Pancreas (tissue), 10 donors: Measurements from ENCODE around the gene FAM193A. TPM values are rescaled to one million over a fixed set of nuclear protein-coding genes. Genes with fewer than 3 reads are reported as not detected.
"Not testable (repeated sequence)": the region's sequence is repeated elsewhere in the genome, so short reads cannot be mapped to it uniquely, and the experiment has no call there.

Source experiments
- ATAC-seq, 4 donors: fragments of 200-7000 bp; cut with Tn5 transposase; one replicate each; pipeline versions ENCODE4 v1.8.0 to v1.9.1; 2020; ENCODE audit warnings: mild to moderate bottlenecking in 4 of 4, moderate library complexity in 4 of 4
- DNase-seq, 6 donors: peaks; one replicate each; pipeline ENCODE4 v3.0.0-alpha.2; 2020
- FAIRE-seq: peaks from 2 replicates; lab custom pipeline; 2012; peaks lifted over from hg19 to GRCh38; lab: Jason Lieb, UNC
- H3K27ac ChIP-seq, 4 donors: fragments of 200-600 bp; sonication (generic); 1 replicate in 3 of 4; 2 replicates in 1 of 4; pipeline versions ENCODE4 v1.5.0 to v1.8.0; 2020
- H3K27me3 ChIP-seq, 4 donors: fragments of 200-600 bp; one replicate each; pipeline ENCODE4 v1.8.0; 2021
- H3K36me3 ChIP-seq, 3 donors: fragments of 200-600 bp; sonication (generic) in 1 of 3; one replicate each; pipeline versions ENCODE4 v1.5.0 to v1.8.0; 2020 to 2021
- H3K4me1 ChIP-seq, 3 donors: fragments of 200-600 bp; one replicate each; pipeline ENCODE4 v1.8.0; 2021
- H3K4me3 ChIP-seq, 4 donors: fragments of 200-600 bp; sonication (generic) in 2 of 4; one replicate each; pipeline versions ENCODE4 v1.5.0 to v1.8.0; 2020 to 2021
- H3K9me3 ChIP-seq, 4 donors: fragments of 200-600 bp; one replicate each; pipeline ENCODE4 v1.8.0; 2021
- CTCF ChIP-seq, 4 donors: fragments of 200-600 bp; sonication (generic) in 3 of 4; IDR thresholded peaks; one replicate each; pipeline versions ENCODE4 v1.5.0 to v1.8.0; 2021; ENCODE audit warnings: antibody characterized with exemption in 4 of 4
- WGBS, 2 donors: extraction: QIAGEN DNeasy Blood & Tissue Kit; methylation state at CpG; one replicate each; pipeline ENCODE4 v1.1.7; 2013; 5-methylcytosine and 5-hydroxymethylcytosine counted together
- intact Hi-C, 3 donors: fragments of 100-400 bp; cut with DNase I; formaldehyde crosslinking; loops; one replicate each; pipeline versions ENCODE4 v1.11.1 to v1.14.2; 2022
- polyA plus RNA-seq, 2 donors: library from polyadenylated mRNA; stranded (reverse); fragments of 200-250 nt; gene quantifications; one replicate each; pipeline ENCODE4 v1.2.3, GENCODE V29; 2013
- total RNA-seq, 6 donors: library from RNA; stranded (reverse); fragmentation: NEBNext Ultra II Directional in 4 of 6; extraction: Animal tissue kit (Norgen Biotek cat#: 25700) in 4 of 6; gene quantifications; one replicate each; pipeline versions ENCODE4 v1.2.1 to v1.2.4, GENCODE V29; 2021 to 2023
- donor health status: healthy with polysubstance abuse.
- donor health status: DM: no; HTN: no; CAD: no; lungs with moderate emphysema.
- donor health status: DM: no; HTN: no; CAD: no.
- donor health status: control.
- donor health status: control.
- donor health status: Bipolar disorder and iron deficiency.
- donor health status: DM: yes; HTN: yes; CAD: no.
- donor health status: DM: no; HTN: no; CAD: no.
- donor health status: DM: no; HTN: no; CAD: no.
- donor health status: DM: yes; HTN: yes; CAD: no.

FAM193A gene
- total and polyA plus RNA-seq, 8 donors = 10.1 to 17.0 (median 10.7) TPM

DNA sequence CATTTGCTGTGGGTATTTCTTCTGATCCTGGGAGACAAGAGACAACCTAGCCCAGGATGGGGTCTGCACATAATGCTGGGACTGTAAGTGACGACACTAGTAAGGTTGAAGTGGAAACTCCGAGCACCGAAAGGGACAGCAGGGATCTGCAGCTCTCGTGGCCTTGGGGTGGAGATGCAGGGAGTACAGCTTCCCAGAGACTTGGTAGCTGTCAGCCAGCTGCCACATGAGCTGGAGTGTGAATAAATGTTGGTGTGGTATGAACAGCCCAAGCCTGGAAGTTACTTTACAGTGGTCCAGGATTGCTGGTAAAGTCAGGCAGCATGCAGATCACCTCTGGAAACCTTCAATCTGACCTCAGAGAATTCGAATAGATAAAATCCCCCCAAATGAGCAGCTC is 97.6 kb downstream of the FAM193A start:
- intact Hi-C loops = no loop called here
- 83 to 91% methylated on average over 5 of the region's 5 CpGs for WGBS, 2 donors
- H3K27me3 ChIP-seq = no peaks in the 10 kb centered on the region
- no peaks in the 10 kb centered on the region for H3K4me1 ChIP-seq
- H3K9me3 ChIP-seq = no peaks in the 10 kb centered on the region
- H3K36me3 ChIP-seq = peaks cover 0 to 15% (median 4%) of the 10 kb centered on the region in 3 donors
- no peak for DNase-seq
- no peak for TF ChIP-seq CTCF (IDR thresholded peaks at IDR 0.05)
- no peak overlapping the region for H3K27ac ChIP-seq
- no peak for ATAC-seq
- H3K4me3 ChIP-seq = no peak overlapping the region
- FAIRE-seq = no peak

DNA sequence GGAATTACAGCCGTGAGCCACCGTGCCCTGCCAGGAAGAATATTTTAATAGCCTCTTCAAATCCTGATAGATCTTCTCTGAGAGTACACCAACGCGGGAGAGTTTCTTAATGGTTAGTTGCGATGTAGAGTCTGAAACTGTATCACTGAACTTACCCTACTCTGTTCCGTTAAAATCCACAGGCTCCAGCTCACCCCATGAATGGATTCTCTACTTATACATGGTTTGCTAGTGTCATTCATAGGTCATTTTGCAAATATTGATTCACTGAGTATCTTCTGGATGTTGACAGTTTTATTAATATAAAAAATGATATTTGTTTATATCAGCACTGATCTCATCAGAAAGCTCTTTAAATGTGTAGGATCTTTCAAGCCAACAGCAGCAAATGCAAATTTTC is 99.9 kb downstream of the FAM193A start:
- 90 to 91% methylated on average over 6 of the region's 6 CpGs for WGBS, 2 donors
- no peaks in the 10 kb centered on the region for H3K9me3 ChIP-seq
- FAIRE-seq (no peak), DNase-seq (no peak), ATAC-seq (no peak)
- intact Hi-C loops = no loop called here
- no peak overlapping the region for H3K4me3 ChIP-seq
- no peaks in the 10 kb centered on the region for H3K27me3 ChIP-seq
- TF ChIP-seq CTCF (IDR thresholded peaks at IDR 0.05) = no peak
- no peaks in the 10 kb centered on the region for H3K4me1 ChIP-seq
- H3K36me3 ChIP-seq = peaks cover 4 to 23% (median 4%) of the 10 kb centered on the region in 3 donors
- no peak overlapping the region for H3K27ac ChIP-seq

GRCh38 chr4:2636994-2637393 is 100.5 kb downstream of the FAM193A start:
- ATAC-seq, H3K4me3 ChIP-seq, H3K4me1 ChIP-seq, H3K27me3 ChIP-seq, H3K9me3 ChIP-seq, FAIRE-seq, DNase-seq, H3K27ac ChIP-seq, intact Hi-C loops: not testable (repeated sequence)
- WGBS, 2 donors = 95 to 98% methylated on average over 5 of the region's 5 CpGs
- peaks cover 4 to 21% (median 4%) of the 10 kb centered on the region in 3 donors for H3K36me3 ChIP-seq

GRCh38 chr4:2637956-2638552 is 101.6 kb downstream of the FAM193A start:
- H3K27me3 ChIP-seq = no peaks in the 10 kb centered on the region
- H3K27ac ChIP-seq = no peak overlapping the region
- 84 to 87% methylated on average over 9 of the region's 9 CpGs for WGBS, 2 donors
- no peaks in the 10 kb centered on the region for H3K9me3 ChIP-seq
- no peak for TF ChIP-seq CTCF (IDR thresholded peaks at IDR 0.05)
- DNase-seq (no peak), ATAC-seq (peak in 1 of 4 donors; percentile 22), FAIRE-seq (no peak)
- H3K4me1 ChIP-seq = no peaks in the 10 kb centered on the region
- H3K4me3 ChIP-seq = no peak overlapping the region
- H3K36me3 ChIP-seq = peaks cover 4 to 22% (median 4%) of the 10 kb centered on the region in 3 donors
- intact Hi-C loops = no loop called here

DNA sequence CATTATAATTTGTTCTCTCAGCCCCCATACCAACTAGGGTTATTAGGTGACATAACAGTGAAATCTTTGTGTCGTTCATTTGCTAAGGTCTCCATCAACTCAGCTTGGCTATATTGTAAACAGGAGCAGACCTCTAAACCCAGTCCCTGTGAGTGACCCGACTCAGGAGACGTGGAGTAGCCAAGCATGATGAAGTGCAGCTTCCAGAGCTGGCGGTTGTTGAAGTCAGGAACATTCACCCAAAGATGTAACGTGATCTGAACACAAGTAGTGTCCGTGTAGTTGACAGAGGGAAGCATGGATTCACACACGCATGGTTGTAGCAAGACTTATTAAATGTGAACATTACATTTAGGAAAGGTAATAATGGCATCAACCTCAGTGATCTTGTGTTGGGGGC is 102.3 kb downstream of the FAM193A start:
- TF ChIP-seq CTCF (IDR thresholded peaks at IDR 0.05) = no peak
- Histone ChIP-seq H3K4me3 (no peak overlapping the region), H3K27ac (no peak overlapping the region), H3K27me3 (no peaks in the 10 kb centered on the region), H3K36me3 (peaks cover 4 to 22% (median 4%) of the 10 kb centered on the region in 3 donors), H3K9me3 (no peaks in the 10 kb centered on the region), H3K4me1 (no peaks in the 10 kb centered on the region)
- ATAC-seq = no peak
- intact Hi-C loops = no loop called here
- FAIRE-seq = no peak
- DNase-seq = no peak
- WGBS, 2 donors = 90 to 94% methylated on average over 7 of the region's 7 CpGs
